ENCODE data around the gene C2CD4D. TPM values are rescaled to one million over a fixed set of nuclear protein-coding genes. Genes with fewer than 3 reads are reported as not detected.
A peak's percentile ranks its signal among the peaks of the same experiment; 100 is the strongest.

The C2CD4D gene
- total and polyA plus RNA-seq, 2 of the 13 experiments (the other 11 are each of a cell fraction or from before 2014, with no cell fraction given), result not detected

- TF ChIP-seq PBX2 (CRISPR knock-in tag; IDR thresholded peaks at IDR 0.05), result no peak
- TF ChIP-seq ZNF335 (CRISPR knock-in tag; IDR thresholded peaks at IDR 0.05), result 0 out of 2 replicates have a peak, but pooled peaks have one; percentile 45
- TF ChIP-seq TSC22D2 (CRISPR knock-in tag; IDR thresholded peaks at IDR 0.05; ENCODE audit: borderline replicate concordance), result no peak
- no peak for TF ChIP-seq ZZZ3 (CRISPR knock-in tag; IDR thresholded peaks at IDR 0.05; ENCODE audit: borderline replicate concordance)
- peak; percentile 51; the same call in 1 of the 2 replicates for TF ChIP-seq PHF8 (CRISPR knock-in tag; IDR thresholded peaks at IDR 0.05)
- no peak for TF ChIP-seq PHB2 (IDR thresholded peaks at IDR 0.05; ENCODE audit: partially characterized antibody)
- TF ChIP-seq ZNF235 (CRISPR knock-in tag; IDR thresholded peaks at IDR 0.05; ENCODE audit: borderline replicate concordance), result no peak
- no peak for TF ChIP-seq ZNF780A (CRISPR knock-in tag; IDR thresholded peaks at IDR 0.05)
- TF ChIP-seq ATAD3A (CRISPR knock-in tag; IDR thresholded peaks at IDR 0.05), result no peak
- TF ChIP-seq ZNF691 (CRISPR knock-in tag; IDR thresholded peaks at IDR 0.05; ENCODE audit: borderline replicate concordance, low read depth), result no peak
- TF ChIP-seq SOX6 (IDR thresholded peaks at IDR 0.05), result no peak
- TF ChIP-seq SOX6 (CRISPR knock-in tag; IDR thresholded peaks at IDR 0.05), result peak; percentile 64
- no peak for TF ChIP-seq AKAP8 (CRISPR knock-in tag; IDR thresholded peaks at IDR 0.05)
- peak; percentile 60; the same call in 1 of the 2 replicates for TF ChIP-seq HOXA3 (CRISPR knock-in tag; IDR thresholded peaks at IDR 0.05)
- TF ChIP-seq NFRKB (IDR thresholded peaks at IDR 0.05), result no peak
- no peak for TF ChIP-seq GMEB1 (CRISPR knock-in tag; IDR thresholded peaks at IDR 0.05; ENCODE audit: borderline replicate concordance)
- TF ChIP-seq ZNF543 (CRISPR knock-in tag; IDR thresholded peaks at IDR 0.05), result no peak
- TF ChIP-seq SKIL (CRISPR knock-in tag; IDR thresholded peaks at IDR 0.05; ENCODE audit: borderline replicate concordance), result no peak
- no peak for TF ChIP-seq ZNF253 (CRISPR knock-in tag; IDR thresholded peaks at IDR 0.05; ENCODE audit: borderline replicate concordance)
- 0 out of 2 replicates have a peak, but pooled peaks have one; percentile 12 for TF ChIP-seq CTCF (CRISPR knock-in tag; IDR thresholded peaks at IDR 0.05)
- TF ChIP-seq ZBTB8A (CRISPR knock-in tag; IDR thresholded peaks at IDR 0.05; ENCODE audit: borderline replicate concordance, low read depth), result no peak
Observed at GRCh38 chr1:151839457-151840403, at the start of gene C2CD4D (continued).

Data from HepG2 (cell line).